ENCODE measurements around the gene DFFA. TPM values are rescaled to one million over a fixed set of nuclear protein-coding genes. Genes with fewer than 3 reads are reported as not detected.

Gene DFFA
- total and polyA plus RNA-seq, 2 donors (not counting 3 experiments of a cell fraction or from before 2014, with no cell fraction given): 30.0 to 44.5 TPM

GRCh38 chr1:10508511-10508951, 36.2 kb upstream of the DFFA start:
- intact Hi-C loops (cut with micrococcal nuclease): loop anchor here (5.0 kb wide), 1 partner anchor 454 kb away; no protein-coding TSS in a partner anchor
- ChIA-PET POLR2A (no interaction called here), CTCF (interaction anchor here (1.5 to 7.5 kb wide), 8 partner anchors 10 to 436 kb away, joined by 4 to 132 read pairs (median 19); no protein-coding TSS in a partner anchor)
- Histone ChIP-seq H3K4me1 (ENCODE audit: control insufficient read depth, extremely low read depth, insufficient read depth, low read length) (peaks cover 28% of the 10 kb centered on the region), H3K79me2 (ENCODE audit: control insufficient read depth, insufficient read depth, low read length) (peaks cover 28% of the 10 kb centered on the region), H3K36me3 (ENCODE audit: control insufficient read depth in 2 of 2, extremely low read depth in 1 of 2, insufficient read depth in 2 of 2, low read length in 2 of 2) (no peaks in the 10 kb centered on the region), H2AFZ (ENCODE audit: low read depth, low read length) (no peak overlapping the region), H3K27me3 (ENCODE audit: control insufficient read depth in 2 of 2, insufficient read depth in 2 of 2, low read length in 2 of 2) (no peaks in the 10 kb centered on the region), H3K9me3 (replicated peaks; ENCODE audit: control insufficient read depth, insufficient read depth, low read length) (no peaks in the 10 kb centered on the region), H3K9me1 (replicated peaks; ENCODE audit: control insufficient read depth, extremely low read depth, insufficient read depth, low read length) (no peaks in the 10 kb centered on the region), H4K20me1 (replicated peaks; ENCODE audit: control insufficient read depth, extremely low read depth, insufficient read depth, low read length) (no peaks in the 10 kb centered on the region), H3K4me2 (ENCODE audit: insufficient read depth, low read length) (no peak overlapping the region), H3K27ac (ENCODE audit: insufficient read depth, low read depth, low read length) (no peak overlapping the region), H3K4me3 (replicated peaks in 1 of 3; ENCODE audit: insufficient read depth in 1 of 3, low read depth in 1 of 3, low read length in 3 of 3) (no peak overlapping the region), H3K9ac (replicated peaks; ENCODE audit: extremely low read depth, insufficient read depth, low read length) (no peak overlapping the region)
- FAIRE-seq: no peak
- dilution Hi-C loops (cut with MboI; ENCODE audit: extremely low pct_ligation_motif_present, low sequenced_read_pairs): no loop called here
- no peak for DNase-seq (ENCODE audit: low read depth, low spot score)
- TF ChIP-seq POLR2AphosphoS5 (IDR thresholded peaks at IDR 0.05; ENCODE audit: insufficient read depth, low read depth, low read length) (no peak), POLR2A (IDR thresholded peaks at IDR 0.05; ENCODE audit: low read depth, low read length) (no peak)
- no TSS peak for BruUV-seq (replicated peaks)

GRCh38 chr1:10507111-10507879, 35.0 kb upstream of the DFFA start:
- Histone ChIP-seq H3K9ac (replicated peaks; ENCODE audit: extremely low read depth, insufficient read depth, low read length) (no peak overlapping the region), H3K4me2 (ENCODE audit: insufficient read depth, low read length) (no peak overlapping the region), H3K9me3 (replicated peaks; ENCODE audit: control insufficient read depth, insufficient read depth, low read length) (no peaks in the 10 kb centered on the region), H3K4me3 (replicated peaks in 1 of 3; ENCODE audit: insufficient read depth in 1 of 3, low read depth in 1 of 3, low read length in 3 of 3) (no peak overlapping the region), H3K36me3 (ENCODE audit: control insufficient read depth in 2 of 2, extremely low read depth in 1 of 2, insufficient read depth in 2 of 2, low read length in 2 of 2) (no peaks in the 10 kb centered on the region), H4K20me1 (replicated peaks; ENCODE audit: control insufficient read depth, extremely low read depth, insufficient read depth, low read length) (no peaks in the 10 kb centered on the region), H3K4me1 (ENCODE audit: control insufficient read depth, extremely low read depth, insufficient read depth, low read length) (peaks cover 28% of the 10 kb centered on the region), H3K27ac (ENCODE audit: insufficient read depth, low read depth, low read length) (no peak overlapping the region), H2AFZ (ENCODE audit: low read depth, low read length) (no peak overlapping the region), H3K27me3 (ENCODE audit: control insufficient read depth in 2 of 2, insufficient read depth in 2 of 2, low read length in 2 of 2) (no peaks in the 10 kb centered on the region), H3K9me1 (replicated peaks; ENCODE audit: control insufficient read depth, extremely low read depth, insufficient read depth, low read length) (no peaks in the 10 kb centered on the region), H3K79me2 (ENCODE audit: control insufficient read depth, insufficient read depth, low read length) (peaks cover 23% of the 10 kb centered on the region)
- TF ChIP-seq JUN (IDR thresholded peaks at IDR 0.05; ENCODE audit: borderline replicate concordance, insufficient read depth, insufficient read length, low read depth): no peak
- peak; percentile 83 to 88 for TF ChIP-seq CTCF (IDR thresholded peaks at IDR 0.05; ENCODE audit: extremely low read depth in 1 of 2, insufficient read depth in 1 of 2, low read depth in 1 of 2, low read length in 2 of 2)
- TF ChIP-seq FOS (IDR thresholded peaks at IDR 0.05; ENCODE audit: borderline replicate concordance, insufficient read depth, low read length): no peak
- no peak for TF ChIP-seq GATA2 (IDR thresholded peaks at IDR 0.05; ENCODE audit: insufficient read depth, insufficient read length, low read depth, low read length)
- POLR2A ChIA-PET: no interaction called here
- dilution Hi-C loops (cut with MboI; ENCODE audit: extremely low pct_ligation_motif_present, low sequenced_read_pairs): no loop called here
- no TSS peak for BruUV-seq (replicated peaks)
- CTCF ChIA-PET: interaction anchor here (0.6 to 7.5 kb wide), 43 partner anchors 9 to 530 kb away, joined by 3 to 132 read pairs (median 4); partner anchors contain the start of gene CENPS
- FAIRE-seq (peak; percentile 65), DNase-seq (ENCODE audit: low read depth, low spot score) (peak; percentile 49)
- intact Hi-C loops (cut with micrococcal nuclease): loop anchor here (1.0 to 5.0 kb wide), 7 partner anchors 286 to 506 kb away; partner anchors contain the start of gene TARDBP
